Lower leg skin (tissue), 4 donors: ENCODE measurements around the gene CELA1. TPM values are rescaled to one million over a fixed set of nuclear protein-coding genes. Genes with fewer than 3 reads are reported as not detected.
"Not testable (repeated sequence)": the region's sequence is repeated elsewhere in the genome, so short reads cannot be mapped to it uniquely, and the experiment has no call there.

Experiments
- DNase-seq, 2 donors: peaks; one replicate each; pipeline ENCODE4 v3.0.0-alpha.2; 2019; ENCODE audit warnings: low spot score in 2 of 2
- H3K4me3 ChIP-seq: fragments of 200-600 bp; sonication (generic); 2 replicates; pipeline ENCODE4 v1.5.1; 2017; ENCODE audit warnings: mild to moderate bottlenecking, low read depth; ENCODE audit not compliant: poor library complexity, severe bottlenecking
- CTCF ChIP-seq, 3 donors: fragments of 450-650 bp; IDR thresholded peaks; one replicate each; pipeline ENCODE4 v1.5.1; 2016; ENCODE audit warnings: antibody characterized with exemption in 3 of 3, mild to moderate bottlenecking in 3 of 3, moderate library complexity in 2 of 3
- POLR2A ChIP-seq, 2 donors: fragments of 450-650 bp; IDR thresholded peaks; one replicate each; pipeline ENCODE4 v1.6.1; 2016 to 2017; ENCODE audit warnings: antibody characterized with exemption in 2 of 2, mild to moderate bottlenecking in 1 of 2, moderate library complexity in 1 of 2
- WGBS, 2 donors: methylation state at CpG; one replicate each; pipeline ENCODE4 v1.1.5; 2018; 5-methylcytosine and 5-hydroxymethylcytosine counted together
- intact Hi-C: fragments of 100-400 bp; cut with DNase I; formaldehyde crosslinking; loops from one replicate; pipeline ENCODE4 v1.15.0; 2023; ENCODE audit warnings: low total_unique reads
- total RNA-seq, 4 donors: library from RNA; depleted of rRNA; stranded (reverse); fragments of >200 nt; gene quantifications; one replicate each; pipeline ENCODE4 v1.1.0, GENCODE V29; 2016

Gene CELA1
- total RNA-seq, 4 donors from 2014 or later = not detected

DNA sequence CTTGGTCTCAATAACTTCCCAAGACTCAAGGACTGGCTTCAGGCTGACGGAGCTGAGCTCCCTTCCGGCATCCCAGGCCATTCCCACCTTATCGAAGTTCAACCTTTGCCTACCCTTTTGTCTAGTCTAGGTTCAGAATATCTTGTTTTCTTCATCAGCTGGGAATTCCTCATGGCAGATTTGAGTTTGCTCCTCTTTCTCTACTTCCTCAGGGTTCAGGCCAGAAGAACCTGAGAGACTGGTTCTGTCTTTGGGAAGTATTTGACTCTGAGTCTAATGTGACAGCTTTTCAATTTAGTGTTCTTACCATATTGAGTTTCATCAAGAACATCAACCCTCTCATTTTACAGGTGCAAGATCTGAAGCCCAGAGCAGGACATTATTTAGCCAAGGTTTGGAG, 24.6 kb downstream of the CELA1 start:
- intact Hi-C loops = no loop called here
- DNase-seq = no peak
- no peak overlapping the region for H3K4me3 ChIP-seq
- WGBS, 2 donors = 77 to 89% methylated on average over 3 of the region's 3 CpGs
- TF ChIP-seq POLR2A (IDR thresholded peaks at IDR 0.05) = no peak
- TF ChIP-seq CTCF (IDR thresholded peaks at IDR 0.05) = no peak

GRCh38 chr12:51320695-51321320, 25.7 kb downstream of the CELA1 start:
- no peak overlapping the region for H3K4me3 ChIP-seq
- 27 to 40% methylated on average over 3 of the region's 3 CpGs for WGBS, 2 donors
- TF ChIP-seq POLR2A (IDR thresholded peaks at IDR 0.05) = no peak
- intact Hi-C loops = no loop called here
- no peak for DNase-seq

DNA sequence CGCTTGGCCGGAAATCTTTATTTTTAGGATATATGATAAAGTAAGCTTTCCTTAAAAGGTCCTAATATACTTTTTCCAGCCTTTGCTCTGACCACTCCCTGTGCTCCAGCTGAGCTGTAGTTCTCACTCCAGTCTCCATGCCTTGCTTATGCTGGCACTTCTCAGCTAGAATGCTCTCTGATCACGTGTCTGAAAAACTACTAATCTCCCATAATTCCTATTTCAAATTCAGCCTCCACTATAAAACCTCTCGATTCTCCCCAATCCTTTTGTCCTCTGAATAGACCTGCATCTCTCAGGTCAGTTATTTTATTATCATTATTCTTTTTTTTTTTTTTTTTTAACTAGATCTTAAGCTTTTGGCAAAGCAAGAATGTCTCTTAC, 26.2 kb downstream of the CELA1 start:
- WGBS, 2 donors = 67 to 78% methylated on average over 4 of the region's 4 CpGs
- intact Hi-C loops = no loop called here
- no peak for DNase-seq
- TF ChIP-seq CTCF (IDR thresholded peaks at IDR 0.05) (no peak), POLR2A (IDR thresholded peaks at IDR 0.05) (no peak)
- H3K4me3 ChIP-seq = no peak overlapping the region

DNA sequence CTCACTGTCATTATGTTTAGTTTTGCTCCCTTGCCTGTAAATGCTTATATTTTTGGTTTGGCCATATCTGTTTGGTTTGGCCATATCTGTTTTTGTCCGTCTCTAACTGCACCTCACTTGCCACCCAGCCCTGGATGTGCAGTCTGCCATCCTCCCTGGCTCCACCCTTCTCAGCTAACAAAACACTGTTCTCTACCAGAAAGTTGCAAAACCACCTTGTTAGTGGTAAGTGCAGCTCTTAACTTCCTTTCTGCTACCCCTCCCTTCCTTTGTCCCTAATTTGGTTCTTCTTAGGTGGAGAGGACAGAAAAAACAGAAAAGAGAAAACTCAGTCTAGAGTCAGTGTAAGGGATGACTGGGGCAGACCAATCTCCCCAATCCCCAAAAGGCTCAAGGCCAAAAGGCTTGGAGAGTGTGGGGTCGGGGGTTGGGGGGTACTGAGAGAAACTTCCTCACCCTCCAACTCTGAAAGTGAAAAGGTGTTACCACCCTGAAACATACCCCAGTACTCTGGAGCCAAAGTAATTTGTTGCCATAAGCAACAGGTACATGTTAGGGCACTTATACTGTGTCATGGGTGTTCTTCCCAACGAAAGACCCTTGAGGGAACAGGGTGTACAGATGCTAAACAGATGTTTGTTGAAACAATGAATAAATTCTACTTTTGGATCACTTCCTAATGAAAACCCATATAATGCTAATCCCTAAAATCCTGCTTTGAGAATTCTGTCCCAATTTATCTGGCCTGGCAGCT, 27.5 kb downstream of the CELA1 start:
- DNase-seq = no peak
- 57 to 58% methylated on average over 3 of the region's 3 CpGs for WGBS, 2 donors
- TF ChIP-seq CTCF (IDR thresholded peaks at IDR 0.05) = no peak
- TF ChIP-seq POLR2A (IDR thresholded peaks at IDR 0.05) = no peak
- intact Hi-C loops = no loop called here
- no peak overlapping the region for H3K4me3 ChIP-seq

- intact Hi-C loops, H3K4me3 ChIP-seq, DNase-seq: not testable (repeated sequence)
- WGBS, 2 donors = 83 to 86% methylated on average over 8 of the region's 8 CpGs
These were observed 28.2 kb downstream of the CELA1 start for GRCh38 chr12:51318057-51318806.

GRCh38 chr12:51311389-51311788, 35.1 kb downstream of the CELA1 start:
- intact Hi-C loops = no loop called here
- 90 to 96% methylated on average over 1 of the region's 1 CpG for WGBS, 2 donors
- H3K4me3 ChIP-seq = no peak overlapping the region
- DNase-seq = no peak
- TF ChIP-seq CTCF (IDR thresholded peaks at IDR 0.05) (no peak), POLR2A (IDR thresholded peaks at IDR 0.05) (no peak)
